HepG2 (cell line): Measurements from ENCODE around the gene COBLL1. TPM values are rescaled to one million over a fixed set of nuclear protein-coding genes. Genes with fewer than 3 reads are reported as not detected.
A peak's percentile ranks its signal among the peaks of the same experiment; 100 is the strongest.

Experiments
- ATAC-seq: fragments of 200-7000 bp; cut with Tn5 transposase; 3 replicates; pipeline ENCODE4 v1.9.1; 2020; ENCODE audit warnings: mild to moderate bottlenecking, moderate library complexity
- BruUV-seq: library from RNA; stranded (reverse); fragments of 400-500 nt; replicated peaks from 2 replicates; lab custom pipeline; 2021; lab: Mats Ljungman, UMichigan
- CTCF ChIA-PET: fragments of 300-600 bp; formaldehyde crosslinking; extraction: SDS; loops from one replicate; lab custom pipeline; 2021; ENCODE audit warnings: low total read pairs, inconsistent platforms, low intra/inter-chr PET ratio; lab: Yijun Ruan, JAX
- POLR2A ChIA-PET: fragments of 350-600 bp; sonication (Branson Sonifier 250); formaldehyde crosslinking; loops from one replicate; lab custom pipeline; 2020; ENCODE audit warnings: antibody characterized with exemption, inconsistent platforms; lab: Yijun Ruan, JAX
- DNase-seq: peaks from one replicate; pipeline ENCODE4 v3.0.0-alpha.2; 2015; ENCODE audit warnings: low spot score
- FAIRE-seq: peaks from 3 replicates; lab custom pipeline; 2011; peaks lifted over from hg19 to GRCh38; lab: Jason Lieb, UNC
- H2AFZ ChIP-seq: one replicate; pipeline ENCODE4 v1.6.1; 2011; ENCODE audit warnings: low read length, inconsistent platforms
- H3K27ac ChIP-seq: fragments of 300-600 bp; 3 replicates; pipeline ENCODE4 v1.8.0; 2011; ENCODE audit warnings: mixed run types, mild to moderate bottlenecking, mixed read lengths, low read length, inconsistent platforms; ENCODE audit not compliant: insufficient read depth; ENCODE audit errors: extremely low read length
- H3K27me3 ChIP-seq, 2 experiments: fragments of 200-600 bp in 1 of 2; 2 replicates in 1 of 2; 3 replicates in 1 of 2; pipeline versions ENCODE4 v1.6.0 to v1.8.0; 2011; ENCODE audit warnings: low read length in 2 of 2, mild to moderate bottlenecking in 2 of 2, moderate library complexity in 2 of 2, inconsistent platforms in 1 of 2; ENCODE audit not compliant: insufficient read depth in 2 of 2, control insufficient read depth in 1 of 2
- H3K36me3 ChIP-seq, 2 experiments: fragments of 200-600 bp in 1 of 2; replicated peaks in 1 of 2; 2 replicates in 1 of 2; 3 replicates in 1 of 2; pipeline versions ENCODE4 v1.5.1 to v1.8.0; 2011; ENCODE audit warnings: low read length in 2 of 2, inconsistent platforms in 1 of 2; ENCODE audit not compliant: insufficient read depth in 2 of 2, control insufficient read depth in 1 of 2
- H3K4me1 ChIP-seq: 2 replicates; pipeline ENCODE4 v1.5.1; 2012; ENCODE audit warnings: low read length, inconsistent platforms; ENCODE audit not compliant: insufficient read depth
- H3K4me2 ChIP-seq: 2 replicates; pipeline ENCODE4 v1.6.0; 2011; ENCODE audit warnings: low read depth, low read length, inconsistent platforms
- H3K4me3 ChIP-seq, 3 experiments: fragments of 200-600 bp in 1 of 3; sonication (generic), shearing (Covaris generic) in 1 of 3; replicated peaks in 1 of 3; 2 replicates each; pipeline ENCODE4 v1.5.1; 2011 to 2016; ENCODE audit warnings: low read length in 3 of 3, inconsistent platforms in 2 of 3, low read depth in 2 of 3, mild to moderate bottlenecking in 2 of 3, control low read depth in 1 of 3, mixed read lengths in 1 of 3; ENCODE audit not compliant: insufficient read depth in 1 of 3
- H3K79me2 ChIP-seq: one replicate; pipeline ENCODE4 v1.6.1; 2011; ENCODE audit warnings: low read length, inconsistent platforms; ENCODE audit not compliant: insufficient read depth
- H3K9ac ChIP-seq: 2 replicates; pipeline ENCODE4 v1.6.0; 2011; ENCODE audit warnings: mild to moderate bottlenecking, low read depth, low read length, inconsistent platforms; ENCODE audit not compliant: insufficient read depth
- H3K9me3 ChIP-seq: 2 replicates; pipeline ENCODE4 v1.5.1; 2012; ENCODE audit warnings: mild to moderate bottlenecking, low read length
- H4K20me1 ChIP-seq: 2 replicates; pipeline ENCODE4 v1.6.0; 2011; ENCODE audit warnings: inconsistent platforms, mild to moderate bottlenecking, low read length, moderate library complexity; ENCODE audit not compliant: insufficient read depth
- ASH2L ChIP-seq: fragments of 300-600, 200-600 bp; sonication (generic); IDR thresholded peaks from 2 replicates; pipeline ENCODE4 v1.7.0; 2017; ENCODE audit warnings: low read depth, mild to moderate bottlenecking, moderate library complexity, mixed read lengths, low read length; ENCODE audit not compliant: insufficient read length
- CERS6 ChIP-seq: sonication (generic); formaldehyde crosslinking; IDR thresholded peaks from 2 replicates; pipeline ENCODE4 v1.5.0; 2020; ENCODE audit warnings: missing genetic modification reagents
- DPF2 ChIP-seq: sonication (generic); formaldehyde crosslinking; IDR thresholded peaks from 2 replicates; pipeline ENCODE4 v1.4.0; 2020; ENCODE audit warnings: mild to moderate bottlenecking, low read depth, missing genetic modification reagents, borderline replicate concordance
- EEA1 ChIP-seq: sonication (generic); formaldehyde crosslinking; IDR thresholded peaks from 2 replicates; pipeline ENCODE4 v1.5.1; 2020; ENCODE audit warnings: mild to moderate bottlenecking, missing genetic modification reagents, borderline replicate concordance
- EHMT2 ChIP-seq: fragments of 200-600 bp; sonication (generic); IDR thresholded peaks from 2 replicates; pipeline ENCODE4 v1.7.0; 2017; ENCODE audit warnings: antibody characterized with exemption, low read depth, low read length, borderline replicate concordance
- FOSL2 ChIP-seq: sonication (generic); formaldehyde crosslinking; IDR thresholded peaks from 2 replicates; pipeline ENCODE4 v1.4.0; 2020; ENCODE audit warnings: missing genetic modification reagents
- GMEB1 ChIP-seq: sonication (generic); formaldehyde crosslinking; IDR thresholded peaks from 2 replicates; pipeline ENCODE4 v1.5.1; 2020; ENCODE audit warnings: missing genetic modification reagents, mild to moderate bottlenecking, borderline replicate concordance
- IKZF1 ChIP-seq: fragments of 450-650 bp; IDR thresholded peaks from 2 replicates; pipeline ENCODE4 v1.7.1; 2016
- RERE ChIP-seq: IDR thresholded peaks from 2 replicates; pipeline ENCODE4 v1.6.1; 2016; ENCODE audit warnings: low read depth, missing genetic modification reagents, missing compliant biosample characterization
- SP4 ChIP-seq: sonication (generic); formaldehyde crosslinking; IDR thresholded peaks from 2 replicates; pipeline ENCODE4 v1.8.1; 2023; ENCODE audit warnings: mild to moderate bottlenecking, missing genetic modification reagents
- TCF7L2 ChIP-seq: IDR thresholded peaks from 2 replicates; pipeline ENCODE4 v1.6.1; 2011; ENCODE audit warnings: mild to moderate bottlenecking, low read depth, low read length, moderate library complexity
- ZNF710 ChIP-seq: sonication (generic); formaldehyde crosslinking; IDR thresholded peaks from 2 replicates; pipeline ENCODE4 v1.5.0; 2020; ENCODE audit warnings: mild to moderate bottlenecking, missing genetic modification reagents, borderline replicate concordance
- ZNF766 ChIP-seq: sonication (generic); formaldehyde crosslinking; IDR thresholded peaks from 2 replicates; pipeline ENCODE4 v1.5.0; 2020; ENCODE audit warnings: missing genetic modification reagents, borderline replicate concordance
- WGBS: methylation state at CpG from one replicate; pipeline ENCODE4 v1.1.6; 2017; ENCODE audit warnings: low lambda C conversion rate; 5-methylcytosine and 5-hydroxymethylcytosine counted together
- in situ Hi-C: cut with HindIII; loops from 2 replicates; pipeline ENCODE4 v1.10.0; 2017; ENCODE audit warnings: low pct_unique_long_range_greater_than_20kb; ENCODE audit not compliant: extremely low pct_ligation_motif_present
- intact Hi-C: fragments of 100-400 bp; cut with micrococcal nuclease; formaldehyde crosslinking; loops from one replicate; pipeline ENCODE4 v1.10.0; 2022; ENCODE audit not compliant: unreplicated experiment
- polyA plus RNA-seq, 8 experiments: library from polyadenylated mRNA; depleted of rRNA in 3 of 8; stranded (reverse) in 7 of 8; unstranded in 1 of 8; fragments of >200 nt; fragmentation: Illumina TruSeq in 4 of 8; extraction: Trizol in 4 of 8; gene quantifications; 2 replicates each; pipeline versions ENCODE4 v1.2.1 to v1.2.3, GENCODE V29; 2011 to 2016; ENCODE audit warnings: low read depth in 4 of 8, missing spikeins in 1 of 8, mixed read lengths in 1 of 8; ENCODE audit not compliant: insufficient read depth in 1 of 8
- total RNA-seq, 5 experiments: library from RNA; depleted of rRNA; stranded (reverse); fragments of >200 nt; fragmentation: Illumina TruSeq; extraction: Trizol; gene quantifications; 2 replicates each; pipeline ENCODE4 v1.2.3, GENCODE V29; 2016; ENCODE audit warnings: low read depth in 1 of 5

COBLL1 gene
- total and polyA plus RNA-seq, 2 of the 13 experiments (the other 11 are each of a cell fraction or from before 2014, with no cell fraction given), result 32.6 to 86.8 TPM

- Histone ChIP-seq H3K27ac (peak overlapping the region; percentile 11), H3K27me3 (no peaks in the 10 kb centered on the region), H3K4me2 (no peak overlapping the region), H3K79me2 (peaks cover 5% of the 10 kb centered on the region), H3K36me3 (peaks cover 9 to 39% of the 10 kb centered on the region in 2 experiments), H3K9ac (no peak overlapping the region), H3K9me3 (no peaks in the 10 kb centered on the region), H3K4me3 (no peak overlapping the region), H2AFZ (no peak overlapping the region), H3K4me1 (peaks cover 65% of the 10 kb centered on the region), H4K20me1 (no peaks in the 10 kb centered on the region)
- ATAC-seq (peak; percentile 65), DNase-seq (peak; percentile 61), FAIRE-seq (no peak)
- intact Hi-C loops (loop anchor here (1.0 kb wide), 2 partner anchors 14 to 19 kb away; no protein-coding TSS in a partner anchor), in situ Hi-C loops (no loop called here)
- CTCF ChIA-PET, result interaction anchor here (1.0 to 4.8 kb wide), 4 partner anchors 14 to 138 kb away, joined by 3 to 46 read pairs (median 5); no protein-coding TSS in a partner anchor
- no TSS peak for BruUV-seq
- 77% methylated on average over 3 of the region's 3 CpGs for WGBS
- POLR2A ChIA-PET, result no interaction called here
- no peak for TF ChIP-seq DPF2 (CRISPR knock-in tag)
- TF ChIP-seq ZNF710, result no peak
- no peak for TF ChIP-seq EHMT2
- no peak for TF ChIP-seq EEA1
- TF ChIP-seq CERS6 (CRISPR knock-in tag), result no peak
- peak; percentile 30 for TF ChIP-seq ASH2L
- TF ChIP-seq RERE (CRISPR knock-in tag), result no peak
- TF ChIP-seq SP4 (CRISPR knock-in tag), result no peak
- TF ChIP-seq ZNF766 (CRISPR knock-in tag), result no peak
- TF ChIP-seq GMEB1, result no peak
- TF ChIP-seq FOSL2 (CRISPR knock-in tag), result no peak
- TF ChIP-seq TCF7L2, result no peak
- TF ChIP-seq IKZF1, result no peak
Measured at GRCh38 chr2:164697688-164698461, 143.7 kb downstream of the COBLL1 start.
